Stimulated activated naive CD8-positive, alpha-beta T cell treated with anti-CD3 and anti-CD28 coated beads, Interleukin-15, amount 100 ng/mL, for 72 hours (primary cell): ENCODE measurements around the gene ARHGAP25.
A peak's percentile ranks its signal among the peaks of the same experiment; 100 is the strongest.

ENCODE experiments used
- ATAC-seq: fragments of 150-1000 bp; cut with Tn5 transposase; 2 replicates; pipeline ENCODE4 v1.10.0; 2021; ENCODE audit warnings: mild to moderate bottlenecking, moderate library complexity
- DNase-seq, 2 donors: peaks; one replicate each; pipeline ENCODE4 v3.0.0; 2021 to 2022
- H3K27ac Mint-ChIP-seq, 2 donors: one replicate each; pipeline ENCODE4 v1.8.0; 2022; ENCODE audit warnings: mild to moderate bottlenecking in 2 of 2, mixed read lengths in 2 of 2, moderate library complexity in 2 of 2
- H3K27me3 Mint-ChIP-seq: one replicate; pipeline ENCODE4 v1.8.0; 2022; ENCODE audit warnings: mixed read lengths
- H3K4me1 Mint-ChIP-seq: one replicate; pipeline ENCODE4 v1.8.0; 2022; ENCODE audit warnings: mild to moderate bottlenecking, mixed read lengths
- H3K4me3 Mint-ChIP-seq, 2 donors: one replicate each; pipeline ENCODE4 v1.8.0; 2022; ENCODE audit warnings: mild to moderate bottlenecking in 2 of 2, mixed read lengths in 2 of 2, moderate library complexity in 1 of 2
- H3K9me3 Mint-ChIP-seq, 2 donors: one replicate each; pipeline ENCODE4 v1.8.0; 2022; ENCODE audit warnings: mixed read lengths in 2 of 2

ARHGAP25 gene

DNA sequence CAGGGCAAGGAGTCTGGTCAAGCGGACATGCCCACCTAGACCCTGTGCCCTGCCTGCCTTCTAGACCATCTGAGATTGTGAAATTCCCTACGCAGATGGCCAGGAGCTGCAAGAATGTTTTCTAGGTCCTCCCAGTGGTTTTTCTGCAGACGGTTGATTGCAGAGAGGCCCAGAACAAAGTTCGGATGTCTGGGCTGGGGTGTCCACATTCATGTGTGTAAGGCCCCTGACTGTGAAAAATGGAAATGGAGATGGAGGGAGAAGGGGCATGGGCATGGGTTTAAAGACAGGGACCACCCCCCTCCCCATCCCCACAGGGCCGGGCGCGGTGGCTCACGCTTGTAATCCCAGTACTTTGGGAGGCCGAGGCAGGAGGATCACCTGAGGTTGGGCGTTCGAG lies 11.8 kb downstream of the ARHGAP25 start:
- ATAC-seq, result no peak
- DNase-seq, result no peak
- Mint-ChIP-seq H3K4me3 (peak overlapping the region; percentile 7 to 77), H3K27me3 (no peaks in the 10 kb centered on the region), H3K4me1 (peaks cover 91% of the 10 kb centered on the region), H3K27ac (peak overlapping the region; percentile 55 to 92), H3K9me3 (peaks cover 0 to 5% of the 10 kb centered on the region in 2 donors)

DNA sequence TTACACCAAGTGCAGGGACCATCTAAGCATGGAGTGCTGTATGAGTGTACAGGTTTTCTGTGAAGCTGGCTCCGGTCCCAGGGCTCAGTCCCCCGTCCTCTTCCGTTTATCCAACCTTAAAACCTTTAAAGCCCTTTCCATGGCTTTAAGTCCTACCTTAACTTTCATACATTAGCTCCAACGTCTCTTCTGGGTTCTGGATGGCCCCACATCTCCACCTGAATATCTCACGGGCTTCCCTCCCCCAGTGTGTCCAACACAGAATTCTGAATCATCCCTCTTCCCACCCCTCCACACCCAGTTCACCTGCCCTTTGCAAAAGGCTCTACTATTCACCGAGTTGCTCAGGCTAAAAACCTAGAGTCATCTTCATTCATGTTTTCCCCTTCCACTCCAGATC lies 12.8 kb downstream of the ARHGAP25 start:
- DNase-seq (peak in 1 of 2 donors; percentile 3), ATAC-seq (no peak)
- Mint-ChIP-seq H3K4me1 (peaks cover 93% of the 10 kb centered on the region), H3K27ac (peak overlapping the region in 1 of 2 donors; percentile 18), H3K27me3 (no peaks in the 10 kb centered on the region), H3K9me3 (peaks cover 0 to 5% of the 10 kb centered on the region in 2 donors), H3K4me3 (peak overlapping the region in 1 of 2 donors; percentile 20)

DNA sequence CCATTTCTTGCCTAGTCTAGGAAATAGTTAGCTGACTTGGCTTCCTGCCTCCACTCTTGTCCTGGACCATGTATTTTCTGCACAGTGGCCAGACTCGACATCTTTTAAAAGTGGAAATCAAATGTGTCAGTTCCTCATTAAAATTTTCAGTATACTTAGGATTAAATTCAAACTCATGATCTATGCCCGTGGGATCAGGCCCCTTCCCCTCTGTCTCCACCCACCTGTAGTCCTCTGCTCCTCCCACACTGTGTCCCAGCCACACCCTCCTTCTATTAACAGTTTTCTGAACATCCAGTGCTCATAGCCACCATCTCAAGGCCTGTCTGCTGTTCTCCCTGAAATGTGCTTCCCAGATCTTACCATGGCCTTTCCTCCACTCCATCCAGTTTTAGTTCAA lies 13.3 kb downstream of the ARHGAP25 start:
- peak overlapping the region; percentile 23 to 28 for H3K27ac Mint-ChIP-seq
- peak overlapping the region in 1 of 2 donors; percentile 20 for H3K4me3 Mint-ChIP-seq
- H3K27me3 Mint-ChIP-seq, result no peaks in the 10 kb centered on the region
- peaks cover 0 to 5% of the 10 kb centered on the region in 2 donors for H3K9me3 Mint-ChIP-seq
- ATAC-seq (no peak), DNase-seq (peak in 1 of 2 donors; percentile 1)
- peaks cover 91% of the 10 kb centered on the region for H3K4me1 Mint-ChIP-seq

DNA sequence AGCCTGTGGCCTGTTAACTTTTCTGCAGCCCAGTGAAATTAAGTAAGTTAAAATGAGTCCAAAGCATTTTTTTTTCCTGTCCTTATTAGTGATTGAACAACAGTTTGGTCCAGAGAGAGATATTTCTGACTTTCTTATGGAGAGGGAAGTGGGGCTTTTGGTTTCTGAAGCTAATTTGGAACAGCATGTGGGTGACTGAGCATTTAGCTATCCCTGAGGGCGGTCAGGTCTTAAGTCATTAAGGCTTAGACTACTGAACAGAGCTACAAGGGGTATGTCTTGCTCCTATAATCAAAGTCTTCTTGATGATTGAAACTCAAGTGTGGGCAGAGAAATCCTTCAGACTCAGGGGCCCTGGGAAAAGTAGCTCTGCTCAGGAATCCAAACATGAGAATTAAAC lies 14.0 kb downstream of the ARHGAP25 start:
- ATAC-seq (no peak), DNase-seq (no peak)
- Mint-ChIP-seq H3K9me3 (peaks cover 0 to 5% of the 10 kb centered on the region in 2 donors), H3K4me3 (no peak overlapping the region), H3K27ac (peak overlapping the region in 1 of 2 donors; percentile 15), H3K4me1 (peaks cover 91% of the 10 kb centered on the region), H3K27me3 (no peaks in the 10 kb centered on the region)

DNA sequence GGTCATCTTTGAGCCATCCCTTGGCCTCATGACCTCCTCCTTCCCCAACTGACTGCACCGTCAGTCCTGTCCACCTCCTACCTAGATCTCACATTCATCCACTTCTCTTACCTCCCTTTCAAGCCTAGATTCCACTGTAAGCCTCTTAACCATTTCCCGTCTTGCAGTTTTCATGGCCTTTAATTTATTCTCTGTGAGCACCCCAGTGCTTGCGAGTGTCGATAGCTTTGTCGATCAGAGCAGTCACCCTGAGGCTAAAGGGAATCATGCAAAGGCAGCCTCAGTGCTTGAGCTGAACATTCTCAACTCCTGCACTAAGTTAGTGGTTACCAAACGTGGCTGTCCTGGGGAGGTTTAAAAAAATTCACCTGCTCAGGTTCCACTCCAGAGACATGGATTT lies 14.7 kb downstream of the ARHGAP25 start:
- ATAC-seq (no peak), DNase-seq (no peak)
- Mint-ChIP-seq H3K4me1 (peaks cover 91% of the 10 kb centered on the region), H3K27me3 (no peaks in the 10 kb centered on the region), H3K27ac (peak overlapping the region in 1 of 2 donors; percentile 66), H3K4me3 (no peak overlapping the region), H3K9me3 (peaks cover 0 to 5% of the 10 kb centered on the region in 2 donors)

DNA sequence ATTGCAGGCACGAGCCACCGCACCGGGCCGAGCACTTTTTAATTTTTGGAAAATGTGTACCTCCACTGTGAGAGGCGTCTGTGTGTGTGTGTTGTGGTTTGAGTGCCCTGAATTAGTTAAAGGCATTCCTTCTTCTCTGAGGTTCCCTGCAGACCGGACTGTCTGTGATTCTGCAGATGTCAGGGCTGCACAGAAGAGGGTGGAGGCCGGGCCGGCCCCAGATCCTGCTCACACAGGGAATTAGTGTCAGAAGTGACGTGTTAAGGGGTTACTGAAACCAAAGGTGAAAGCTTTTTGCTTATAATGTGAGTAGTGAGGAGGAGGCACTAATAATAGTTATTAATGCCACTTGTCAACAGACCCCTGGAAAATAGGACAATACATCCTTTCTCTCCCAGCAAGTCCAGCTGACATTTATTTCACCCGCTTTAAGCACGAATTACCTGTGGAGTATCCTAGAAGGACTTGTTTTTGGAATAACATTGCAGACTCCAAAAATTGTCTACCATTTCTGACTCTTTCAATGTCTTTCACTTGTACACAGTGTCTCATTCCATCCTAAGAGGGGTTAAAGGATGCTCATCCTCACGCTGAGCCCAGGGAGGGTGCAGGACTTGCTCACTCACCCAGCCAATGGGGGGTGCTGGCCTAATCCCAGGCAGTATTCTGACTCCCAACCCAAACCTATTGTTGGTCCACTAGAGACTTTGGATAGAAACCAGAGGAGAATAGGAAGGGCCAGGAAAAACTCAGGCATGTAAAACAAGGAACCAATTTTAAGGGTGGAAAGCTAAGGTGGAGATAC lies 16.2 kb downstream of the ARHGAP25 start:
- ATAC-seq (no peak), DNase-seq (no peak)
- Mint-ChIP-seq H3K4me1 (peaks cover 90% of the 10 kb centered on the region), H3K9me3 (no peaks in the 10 kb centered on the region), H3K27ac (no peak overlapping the region), H3K4me3 (no peak overlapping the region), H3K27me3 (no peaks in the 10 kb centered on the region)

DNA sequence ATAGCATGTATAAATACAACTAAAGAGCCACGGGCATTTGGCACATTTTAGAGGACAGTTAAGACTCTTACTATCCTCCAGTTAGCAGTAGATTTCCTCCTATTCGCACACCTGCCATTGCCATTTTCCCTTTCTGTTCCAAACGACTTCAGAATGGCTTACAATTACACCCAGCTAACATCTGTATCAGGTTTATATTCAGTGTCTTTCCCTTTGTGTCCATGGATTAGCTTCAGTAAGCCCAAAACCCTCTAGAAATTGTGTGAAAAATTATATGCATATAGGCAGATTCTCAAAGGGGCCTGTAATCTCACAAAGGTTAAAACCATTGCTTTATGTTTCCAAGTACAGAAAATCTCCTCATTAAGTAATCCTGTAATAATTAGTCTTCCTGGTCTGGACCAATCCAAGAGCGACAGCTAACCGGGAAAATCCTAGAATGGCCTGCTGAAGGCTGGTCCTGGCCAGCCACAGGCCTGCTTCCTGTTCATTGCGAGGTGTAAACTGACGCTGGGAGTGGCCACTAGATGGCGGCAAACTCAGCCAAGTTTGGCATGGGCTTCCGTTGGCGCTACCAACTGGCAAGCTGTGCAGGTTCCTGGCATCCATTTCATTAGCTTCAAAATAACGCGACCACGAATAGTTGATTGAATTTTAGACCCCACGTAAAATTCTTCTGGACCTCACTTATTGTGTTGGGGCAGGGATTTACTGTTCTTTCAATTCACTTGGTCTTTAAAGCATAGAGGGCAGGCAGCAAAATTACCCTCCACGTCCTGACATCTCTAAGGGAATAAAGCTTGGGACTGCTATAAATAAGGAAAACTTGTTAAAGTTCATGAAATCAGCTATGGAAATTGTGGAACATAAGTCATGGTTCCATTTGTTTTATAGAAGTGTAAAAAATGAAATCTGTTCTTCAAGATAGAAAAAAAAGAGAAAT lies 17.1 kb downstream of the ARHGAP25 start:
- Mint-ChIP-seq H3K9me3 (peaks cover 4 to 5% of the 10 kb centered on the region in 2 donors), H3K4me1 (peaks cover 88% of the 10 kb centered on the region), H3K27me3 (no peaks in the 10 kb centered on the region), H3K27ac (peak overlapping the region in 1 of 2 donors; percentile 67), H3K4me3 (peak overlapping the region; percentile 38 to 66)
- DNase-seq (peak; percentile 81 to 89), ATAC-seq (peak; percentile 93)

DNA sequence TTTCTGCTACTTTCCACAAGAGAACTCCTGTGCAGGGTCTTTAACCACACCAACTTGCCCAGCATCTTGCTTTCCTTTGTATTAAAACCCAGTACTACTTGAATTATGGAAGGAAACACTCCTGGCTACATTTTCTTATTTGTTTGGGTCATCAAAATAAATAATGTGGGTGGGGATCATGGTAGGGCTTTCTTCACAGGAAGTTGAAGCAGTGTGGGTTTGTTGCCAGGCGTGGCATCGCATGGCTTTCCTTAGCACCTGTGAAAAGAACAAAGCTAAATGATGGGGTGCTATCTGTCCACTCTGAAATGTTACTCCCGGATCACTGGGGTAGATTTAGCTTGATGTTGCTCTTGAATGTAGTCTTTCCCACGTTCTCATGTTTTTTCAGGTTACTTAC lies 18.7 kb downstream of the ARHGAP25 start:
- ATAC-seq (no peak), DNase-seq (peak in 1 of 2 donors; percentile 6)
- H3K27me3 Mint-ChIP-seq, result no peaks in the 10 kb centered on the region
- peaks cover 11 to 15% of the 10 kb centered on the region in 2 donors for H3K9me3 Mint-ChIP-seq
- peaks cover 82% of the 10 kb centered on the region for H3K4me1 Mint-ChIP-seq
- H3K4me3 Mint-ChIP-seq, result peak overlapping the region; percentile 54 to 65
- H3K27ac Mint-ChIP-seq, result peak overlapping the region in 1 of 2 donors; percentile 93

DNA sequence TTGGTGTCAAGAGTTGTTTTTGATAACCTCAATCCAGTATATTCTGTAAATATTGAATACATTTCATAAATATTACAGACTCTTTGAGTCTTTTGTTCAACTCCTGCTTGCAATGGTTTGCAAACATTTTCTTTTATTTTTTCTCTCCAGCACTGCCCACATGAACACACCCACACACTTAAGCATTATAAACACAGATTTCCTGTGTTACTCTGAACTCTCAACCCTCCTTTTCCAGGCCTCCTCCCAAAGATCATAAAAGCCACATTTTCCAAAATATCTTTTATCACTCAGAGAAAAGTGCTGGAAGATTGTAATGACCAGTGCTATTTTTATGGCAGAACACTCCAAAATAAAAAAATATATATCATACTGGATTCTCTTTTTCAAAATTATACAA lies 20.5 kb downstream of the ARHGAP25 start:
- Mint-ChIP-seq H3K4me1 (peaks cover 87% of the 10 kb centered on the region), H3K4me3 (peak overlapping the region; percentile 17 to 33)

GRCh38 chr2:68756178-68756577 lies 21.6 kb downstream of the ARHGAP25 start:
- Mint-ChIP-seq H3K9me3 (peaks cover 11 to 16% of the 10 kb centered on the region in 2 donors), H3K4me1 (peaks cover 88% of the 10 kb centered on the region), H3K27me3 (no peaks in the 10 kb centered on the region), H3K27ac (no peak overlapping the region), H3K4me3 (no peak overlapping the region)
- DNase-seq (no peak), ATAC-seq (no peak)

More for the DNA sequence above, 20.5 kb downstream of the ARHGAP25 start:
- Mint-ChIP-seq H3K27me3 (no peaks in the 10 kb centered on the region), H3K9me3 (peaks cover 11 to 16% of the 10 kb centered on the region in 2 donors), H3K27ac (peak overlapping the region in 1 of 2 donors; percentile 14)
- DNase-seq, result no peak
- no peak for ATAC-seq

GRCh38 chr2:68757081-68757480 lies 22.5 kb downstream of the ARHGAP25 start:
- peaks cover 88% of the 10 kb centered on the region for H3K4me1 Mint-ChIP-seq
- DNase-seq (no peak), ATAC-seq (no peak)
- H3K27ac Mint-ChIP-seq, result no peak overlapping the region
- H3K4me3 Mint-ChIP-seq, result no peak overlapping the region
- peaks cover 11 to 16% of the 10 kb centered on the region in 2 donors for H3K9me3 Mint-ChIP-seq
- H3K27me3 Mint-ChIP-seq, result no peaks in the 10 kb centered on the region

DNA sequence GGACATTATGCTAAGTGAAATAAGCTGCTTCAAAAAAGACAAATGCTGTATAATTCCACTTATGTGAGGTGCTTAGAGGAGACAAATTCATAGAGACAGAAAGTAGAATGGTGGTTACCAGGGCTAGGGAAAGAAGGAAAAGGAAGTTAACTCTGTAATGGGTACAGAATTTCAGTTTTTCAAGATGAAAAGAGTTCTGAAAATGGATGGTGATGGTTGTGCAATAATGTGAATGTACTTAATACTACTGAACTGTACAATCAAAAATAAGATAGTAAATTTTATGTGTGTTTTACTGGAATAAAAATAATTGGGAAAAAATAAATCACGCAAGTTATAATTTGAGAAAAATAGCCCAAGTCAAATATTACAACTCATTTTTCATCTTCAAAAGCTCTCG lies 27.5 kb downstream of the ARHGAP25 start:
- H3K4me1 Mint-ChIP-seq, result peaks cover 88% of the 10 kb centered on the region

DNA sequence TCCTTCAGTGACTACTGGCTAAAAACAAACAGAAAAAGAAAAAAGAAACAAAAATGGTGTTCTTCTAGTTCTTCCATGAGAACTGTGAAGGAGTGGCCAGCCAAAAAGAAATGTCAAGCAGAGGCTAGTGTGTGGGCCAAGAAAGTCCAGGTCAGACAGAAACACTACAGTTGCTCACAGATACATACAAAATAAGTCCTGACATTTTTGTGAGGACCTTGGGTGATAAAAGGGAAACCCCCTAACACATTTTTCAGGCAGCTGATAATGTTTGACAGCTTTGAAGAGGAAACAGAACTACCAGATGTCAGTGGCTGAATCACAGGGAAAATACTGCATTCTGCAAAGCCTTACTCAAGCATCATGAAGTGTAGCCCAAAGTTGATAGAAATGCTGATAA lies 28.1 kb downstream of the ARHGAP25 start:
- peaks cover 0 to 7% of the 10 kb centered on the region in 2 donors for H3K9me3 Mint-ChIP-seq
- ATAC-seq, result peak; percentile 41
- H3K27me3 Mint-ChIP-seq, result no peaks in the 10 kb centered on the region
- peaks cover 93% of the 10 kb centered on the region for H3K4me1 Mint-ChIP-seq
- no peak overlapping the region for H3K27ac Mint-ChIP-seq
- DNase-seq, result no peak
- peak overlapping the region; percentile 53 to 80 for H3K4me3 Mint-ChIP-seq

More for the DNA sequence above, 27.5 kb downstream of the ARHGAP25 start:
- peak overlapping the region in 1 of 2 donors; percentile 84 for H3K27ac Mint-ChIP-seq
- DNase-seq (no peak), ATAC-seq (no peak)
- no peaks in the 10 kb centered on the region for H3K27me3 Mint-ChIP-seq
- H3K4me3 Mint-ChIP-seq, result peak overlapping the region; percentile 60 to 80
- peaks cover 2 to 8% of the 10 kb centered on the region in 2 donors for H3K9me3 Mint-ChIP-seq

GRCh38 chr2:68764041-68764805 lies 29.6 kb downstream of the ARHGAP25 start:
- no peak for ATAC-seq
- Mint-ChIP-seq H3K9me3 (no peaks in the 10 kb centered on the region), H3K4me3 (peak overlapping the region; percentile 75 to 87), H3K27me3 (no peaks in the 10 kb centered on the region), H3K4me1 (peaks cover 94% of the 10 kb centered on the region), H3K27ac (peak overlapping the region; percentile 65 to 94)
- DNase-seq, result no peak

GRCh38 chr2:68764806-68765311 lies 30.2 kb downstream of the ARHGAP25 start:
- ATAC-seq (no peak), DNase-seq (no peak)
- no peaks in the 10 kb centered on the region for H3K27me3 Mint-ChIP-seq
- peak overlapping the region; percentile 75 to 87 for H3K4me3 Mint-ChIP-seq
- peak overlapping the region; percentile 65 to 94 for H3K27ac Mint-ChIP-seq
- no peaks in the 10 kb centered on the region for H3K9me3 Mint-ChIP-seq
- H3K4me1 Mint-ChIP-seq, result peaks cover 94% of the 10 kb centered on the region
